ENCODE data around the gene SLC35A2.

Gene SLC35A2

GRCh38 chrX:48917139-48918001, 5.9 kb upstream of the SLC35A2 start:
- POLR2A ChIA-PET: interaction anchor here (0.6 to 1.8 kb wide), 3 partner anchors 22 to 32 kb away, joined by 3 to 5 read pairs (median 3); no protein-coding TSS in a partner anchor
- peak; percentile 82 for DNase-seq (ENCODE audit: extremely low spot score)
- CTCF ChIA-PET: interaction anchor here (1.9 kb wide), 1 partner anchor 21 kb away, joined by 15 read pairs; no protein-coding TSS in a partner anchor
- peak; percentile 59 for TF ChIP-seq CTCF (IDR thresholded peaks at IDR 0.05; ENCODE audit: control extremely low read depth, extremely low read depth, low read depth, missing control alignments)

- DNase-seq (ENCODE audit: extremely low spot score): no peak
- CTCF ChIA-PET: interaction anchor here (1.4 to 1.9 kb wide), 2 partner anchors 23 to 31 kb away, joined by 3 to 15 read pairs; no protein-coding TSS in a partner anchor
- no peak for TF ChIP-seq CTCF (IDR thresholded peaks at IDR 0.05; ENCODE audit: control extremely low read depth, extremely low read depth, low read depth, missing control alignments)
- POLR2A ChIA-PET: interaction anchor here (0.6 to 4.8 kb wide), 4 partner anchors 17 to 222 kb away, joined by 3 to 33 read pairs (median 4); partner anchors contain the start of genes PQBP1 and TIMM17B
Observed at GRCh38 chrX:48914593-48915493, 3.4 kb upstream of the SLC35A2 start.

- no peak for DNase-seq (ENCODE audit: extremely low spot score)
- no peak for TF ChIP-seq CTCF (IDR thresholded peaks at IDR 0.05; ENCODE audit: control extremely low read depth, extremely low read depth, low read depth, missing control alignments)
- ChIA-PET POLR2A (interaction anchor here (4.8 kb wide), 1 partner anchor 25 kb away, joined by 33 read pairs; no protein-coding TSS in a partner anchor), CTCF (no interaction called here)
Observed at GRCh38 chrX:48913605-48914366, 2.3 kb upstream of the SLC35A2 start.

GRCh38 chrX:48910926-48911411, 477 bp downstream of the SLC35A2 start:
- DNase-seq (ENCODE audit: extremely low spot score): no peak
- POLR2A ChIA-PET: interaction anchor here (1.0 to 4.8 kb wide), 3 partner anchors 13 to 28 kb away, joined by 4 to 33 read pairs (median 5); partner anchors contain the start of genes PQBP1 and TIMM17B
- no peak for TF ChIP-seq CTCF (IDR thresholded peaks at IDR 0.05; ENCODE audit: control extremely low read depth, extremely low read depth, low read depth, missing control alignments)
- CTCF ChIA-PET: interaction anchor here (1.1 to 2.3 kb wide), 2 partner anchors 35 to 37 kb away, joined by 4 to 13 read pairs; no protein-coding TSS in a partner anchor

GRCh38 chrX:48909703-48910294, 1.6 kb downstream of the SLC35A2 start:
- ChIA-PET POLR2A (interaction anchor here (0.9 kb wide), 1 partner anchor 12 kb away, joined by 3 read pairs; the partner anchor contains the start of genes PQBP1 and TIMM17B), CTCF (interaction anchor here (0.8 to 1.6 kb wide), 2 partner anchors 11 to 261 kb away, joined by 3 to 5 read pairs; partner anchors contain the start of gene PQBP1)
- no peak for DNase-seq (ENCODE audit: extremely low spot score)
- no peak for TF ChIP-seq CTCF (IDR thresholded peaks at IDR 0.05; ENCODE audit: control extremely low read depth, extremely low read depth, low read depth, missing control alignments)

Measured in GM10248 (cell line).